Measurements from ENCODE around the gene HEXIM2. TPM values are rescaled to one million over a fixed set of nuclear protein-coding genes. Genes with fewer than 3 reads are reported as not detected.

The HEXIM2 gene
- total RNA-seq, 4 donors from 2014 or later: 2.2 to 10.4 (median 4.4) TPM

DNA sequence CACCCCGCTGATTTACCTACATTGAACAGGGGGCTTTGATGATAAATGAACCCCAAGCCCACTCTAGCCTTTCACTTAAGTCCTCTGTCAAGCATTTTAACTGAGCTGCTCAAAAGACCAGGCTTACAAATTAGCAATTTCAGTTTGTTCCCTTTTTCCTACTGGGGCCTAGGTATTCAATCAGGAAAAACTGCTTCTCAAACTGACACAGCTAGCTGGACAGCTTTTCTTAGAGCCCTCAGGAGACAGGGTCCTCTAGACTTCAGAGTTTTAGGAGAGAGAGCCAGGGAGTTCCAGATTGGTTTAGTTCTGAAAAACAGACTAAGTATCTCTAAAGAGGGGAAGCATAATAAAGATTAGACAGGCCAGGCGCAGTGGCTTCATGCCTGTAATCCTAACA lies 6.2 kb upstream of the HEXIM2 start:
- 89% methylated on average over 2 of the region's 2 CpGs for WGBS
- Histone ChIP-seq H3K36me3 (peaks cover 2% of the 10 kb centered on the region), H3K9me3 (no peaks in the 10 kb centered on the region), H3K4me3 (no peak overlapping the region), H3K4me1 (peaks cover 70% of the 10 kb centered on the region), H3K27me3 (no peaks in the 10 kb centered on the region), H3K27ac (peak overlapping the region; percentile 48)
- no peak for DNase-seq (ENCODE audit: low spot score in 2 of 2)
- TF ChIP-seq POLR2A (IDR thresholded peaks at IDR 0.05): no peak
- TF ChIP-seq POLR2AphosphoS5 (IDR thresholded peaks at IDR 0.05): no peak
- TF ChIP-seq, protein P1, sequence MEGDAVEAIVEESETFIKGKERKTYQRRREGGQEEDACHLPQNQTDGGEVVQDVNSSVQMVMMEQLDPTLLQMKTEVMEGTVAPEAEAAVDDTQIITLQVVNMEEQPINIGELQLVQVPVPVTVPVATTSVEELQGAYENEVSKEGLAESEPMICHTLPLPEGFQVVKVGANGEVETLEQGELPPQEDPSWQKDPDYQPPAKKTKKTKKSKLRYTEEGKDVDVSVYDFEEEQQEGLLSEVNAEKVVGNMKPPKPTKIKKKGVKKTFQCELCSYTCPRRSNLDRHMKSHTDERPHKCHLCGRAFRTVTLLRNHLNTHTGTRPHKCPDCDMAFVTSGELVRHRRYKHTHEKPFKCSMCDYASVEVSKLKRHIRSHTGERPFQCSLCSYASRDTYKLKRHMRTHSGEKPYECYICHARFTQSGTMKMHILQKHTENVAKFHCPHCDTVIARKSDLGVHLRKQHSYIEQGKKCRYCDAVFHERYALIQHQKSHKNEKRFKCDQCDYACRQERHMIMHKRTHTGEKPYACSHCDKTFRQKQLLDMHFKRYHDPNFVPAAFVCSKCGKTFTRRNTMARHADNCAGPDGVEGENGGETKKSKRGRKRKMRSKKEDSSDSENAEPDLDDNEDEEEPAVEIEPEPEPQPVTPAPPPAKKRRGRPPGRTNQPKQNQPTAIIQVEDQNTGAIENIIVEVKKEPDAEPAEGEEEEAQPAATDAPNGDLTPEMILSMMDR (IDR thresholded peaks at IDR 0.05): no peak
- no peak for TF ChIP-seq EP300 (IDR thresholded peaks at IDR 0.05)

GRCh38 chr17:45156242-45156641 lies 5.4 kb upstream of the HEXIM2 start:
- peaks cover 2% of the 10 kb centered on the region for H3K36me3 ChIP-seq
- DNase-seq (ENCODE audit: low spot score in 2 of 2): no peak
- no peaks in the 10 kb centered on the region for H3K27me3 ChIP-seq
- no peak overlapping the region for H3K4me3 ChIP-seq
- H3K9me3 ChIP-seq: no peaks in the 10 kb centered on the region
- no peak for TF ChIP-seq POLR2AphosphoS5 (IDR thresholded peaks at IDR 0.05)
- TF ChIP-seq EP300 (IDR thresholded peaks at IDR 0.05): no peak
- TF ChIP-seq, protein P1 (IDR thresholded peaks at IDR 0.05): no peak
- TF ChIP-seq POLR2A (IDR thresholded peaks at IDR 0.05): no peak
- H3K4me1 ChIP-seq: peaks cover 63% of the 10 kb centered on the region
- H3K27ac ChIP-seq: no peak overlapping the region
- WGBS: 89% methylated on average over 3 of the region's 3 CpGs

- Histone ChIP-seq H3K9me3 (no peaks in the 10 kb centered on the region), H3K36me3 (peaks cover 2% of the 10 kb centered on the region), H3K27me3 (no peaks in the 10 kb centered on the region), H3K4me3 (peak overlapping the region; percentile 92), H3K4me1 (peaks cover 41% of the 10 kb centered on the region), H3K27ac (peak overlapping the region; percentile 100)
- no peak for TF ChIP-seq POLR2A (IDR thresholded peaks at IDR 0.05)
- no peak for TF ChIP-seq EP300 (IDR thresholded peaks at IDR 0.05)
- TF ChIP-seq, protein P1 (IDR thresholded peaks at IDR 0.05): no peak
- no peak for TF ChIP-seq POLR2AphosphoS5 (IDR thresholded peaks at IDR 0.05)
- WGBS: under 1% methylated on average over 20 of the region's 48 CpGs
- peak in 1 of 2 donors; percentile 87 for DNase-seq (ENCODE audit: low spot score in 2 of 2)
These were observed 1.0 kb upstream of the HEXIM2 start for GRCh38 chr17:45160447-45161287.

DNA sequence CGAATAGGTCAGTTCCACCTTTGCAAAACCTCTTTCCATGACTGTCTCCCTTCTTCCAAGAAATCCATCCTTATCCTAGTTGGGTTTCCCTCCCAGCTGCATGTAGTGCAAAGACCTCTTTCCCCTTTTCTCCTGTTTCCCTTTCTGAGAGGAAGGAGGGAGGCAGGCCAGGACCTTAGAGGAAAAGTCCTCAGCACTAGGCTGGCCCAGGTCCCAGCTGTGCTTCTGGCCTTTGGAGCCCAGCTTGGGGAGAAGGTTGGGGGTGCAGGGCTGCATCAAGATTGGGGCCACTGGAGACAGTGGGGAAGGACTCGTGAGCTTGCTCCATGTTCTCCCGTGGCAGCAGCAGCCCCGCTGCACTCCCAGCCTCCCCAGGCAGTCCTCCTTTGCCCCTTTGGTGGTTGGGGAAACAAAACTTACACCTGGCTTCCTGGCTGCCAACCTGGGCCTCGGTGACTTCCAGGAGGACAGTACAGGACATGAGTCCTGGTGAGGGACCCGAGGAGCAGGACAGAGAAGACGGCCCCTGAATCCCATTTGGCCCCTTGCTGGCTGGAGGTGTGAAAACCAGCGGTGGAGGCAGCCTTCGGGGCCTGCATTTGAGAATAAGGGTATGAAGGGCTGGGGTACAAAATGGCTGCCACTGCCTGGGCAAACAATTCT lies 481 bp downstream of the HEXIM2 start:
- WGBS: 62% methylated on average over 4 of the region's 9 CpGs
- Histone ChIP-seq H3K4me3 (peak overlapping the region; percentile 92), H3K4me1 (peaks cover 39% of the 10 kb centered on the region), H3K27ac (no peak overlapping the region), H3K9me3 (no peaks in the 10 kb centered on the region), H3K27me3 (no peaks in the 10 kb centered on the region), H3K36me3 (no peaks in the 10 kb centered on the region)
- TF ChIP-seq POLR2AphosphoS5 (IDR thresholded peaks at IDR 0.05) (no peak), EP300 (IDR thresholded peaks at IDR 0.05) (no peak), POLR2A (IDR thresholded peaks at IDR 0.05) (no peak)
- TF ChIP-seq, protein P1 (IDR thresholded peaks at IDR 0.05): no peak
- no peak for DNase-seq (ENCODE audit: low spot score in 2 of 2)

DNA sequence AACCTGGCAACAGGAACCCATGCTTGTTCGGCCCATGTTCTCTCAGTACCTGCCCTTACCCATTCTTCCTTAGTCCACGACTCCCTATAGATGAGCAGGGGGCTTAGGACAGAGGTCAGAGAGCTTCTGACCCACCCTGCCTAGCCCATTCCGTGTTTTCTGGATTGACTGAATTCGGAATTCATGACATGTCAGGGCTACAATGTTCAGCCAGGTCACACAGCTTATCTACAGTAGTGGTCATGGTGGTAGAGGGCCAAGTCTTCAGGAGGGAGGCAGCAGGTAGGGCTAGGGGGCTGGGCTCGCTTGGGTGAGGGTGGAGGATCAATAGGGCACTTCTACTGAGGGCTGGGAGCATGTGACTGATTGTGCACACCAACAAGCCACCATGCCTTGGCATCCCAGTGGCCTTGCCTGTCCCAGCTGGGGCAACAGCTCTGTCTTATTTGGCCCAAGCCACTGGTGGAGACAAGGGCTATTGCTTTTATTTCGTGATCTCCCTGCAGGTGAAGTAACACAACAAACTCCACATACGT lies 3.1 kb downstream of the HEXIM2 start:
- Histone ChIP-seq H3K4me3 (no peak overlapping the region), H3K4me1 (peaks cover 17% of the 10 kb centered on the region), H3K9me3 (no peaks in the 10 kb centered on the region), H3K36me3 (no peaks in the 10 kb centered on the region), H3K27me3 (no peaks in the 10 kb centered on the region), H3K27ac (no peak overlapping the region)
- 81% methylated on average over 7 of the region's 7 CpGs for WGBS
- TF ChIP-seq POLR2A (IDR thresholded peaks at IDR 0.05) (no peak), POLR2AphosphoS5 (IDR thresholded peaks at IDR 0.05) (no peak)
- DNase-seq (ENCODE audit: low spot score in 2 of 2): no peak
